GM21717 (cell line): ENCODE data around the gene SIDT2.

Experiments used
- ATAC-seq: cut with Tn5 transposase; IDR thresholded peaks from one replicate; pipeline ENCODE4 v1.9.1; 2021; ENCODE audit warnings: mild to moderate bottlenecking, moderate library complexity; ENCODE audit not compliant: unreplicated experiment

SIDT2 gene

DNA sequence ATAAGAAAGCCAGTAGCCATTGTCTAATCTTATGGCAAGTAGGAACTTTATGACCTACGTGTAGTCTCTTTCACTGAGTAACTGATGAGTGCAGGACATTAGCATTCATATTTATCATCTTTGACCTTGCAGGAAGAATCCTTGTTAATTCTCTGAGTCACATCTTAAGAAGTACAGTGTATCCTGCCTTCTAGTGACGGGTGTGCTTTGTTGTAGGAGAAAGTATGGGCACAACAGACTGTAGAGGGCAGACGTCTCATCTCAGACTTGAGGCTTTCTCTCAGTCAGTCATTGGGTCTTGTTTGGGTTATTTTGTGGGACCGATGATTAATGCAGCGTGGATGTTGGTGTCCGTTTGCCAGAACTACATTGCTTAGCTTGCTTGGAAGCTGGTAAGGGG lies 60.8 kb downstream of the SIDT2 start:
- ATAC-seq: no peak
